Measurements from ENCODE around the gene SZT2. TPM values are rescaled to one million over a fixed set of nuclear protein-coding genes. Genes with fewer than 3 reads are reported as not detected.
"Not testable (repeated sequence)": the region's sequence is repeated elsewhere in the genome, so short reads cannot be mapped to it uniquely, and the experiment has no call there.

The SZT2 gene
- total RNA-seq, 4 donors from 2014 or later = 26.4 to 61.9 (median 36.7) TPM

DNA sequence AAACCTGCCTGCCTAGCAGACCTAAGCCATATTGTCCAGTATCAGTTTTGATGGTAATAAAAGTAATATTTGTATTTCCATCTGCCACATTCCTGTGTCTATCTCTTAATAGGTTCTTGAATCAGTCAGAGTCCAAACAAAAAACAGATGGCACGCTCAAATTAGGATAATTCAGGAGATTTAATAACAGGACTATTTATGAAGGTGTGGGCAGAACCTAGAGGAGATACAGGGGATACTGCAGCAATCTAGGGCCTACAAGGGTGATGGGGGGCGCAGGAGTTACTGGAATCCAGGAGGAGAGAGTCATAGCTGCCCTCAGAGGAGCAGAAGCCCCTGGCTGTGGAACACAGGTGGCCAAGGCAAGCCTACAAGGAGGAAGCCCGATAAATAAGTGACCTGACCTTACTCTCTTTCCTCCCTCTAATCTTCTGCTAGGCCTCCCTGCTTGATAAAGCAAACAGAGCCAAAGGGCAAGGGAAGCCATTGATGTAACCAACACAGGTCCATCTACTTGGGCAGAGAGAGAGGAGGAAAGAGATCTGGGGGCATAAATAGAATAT lies 75.9 kb downstream of the SZT2 start:
- no peak for ATAC-seq (ENCODE audit: low FRiP score)
- TF ChIP-seq, protein P1, sequence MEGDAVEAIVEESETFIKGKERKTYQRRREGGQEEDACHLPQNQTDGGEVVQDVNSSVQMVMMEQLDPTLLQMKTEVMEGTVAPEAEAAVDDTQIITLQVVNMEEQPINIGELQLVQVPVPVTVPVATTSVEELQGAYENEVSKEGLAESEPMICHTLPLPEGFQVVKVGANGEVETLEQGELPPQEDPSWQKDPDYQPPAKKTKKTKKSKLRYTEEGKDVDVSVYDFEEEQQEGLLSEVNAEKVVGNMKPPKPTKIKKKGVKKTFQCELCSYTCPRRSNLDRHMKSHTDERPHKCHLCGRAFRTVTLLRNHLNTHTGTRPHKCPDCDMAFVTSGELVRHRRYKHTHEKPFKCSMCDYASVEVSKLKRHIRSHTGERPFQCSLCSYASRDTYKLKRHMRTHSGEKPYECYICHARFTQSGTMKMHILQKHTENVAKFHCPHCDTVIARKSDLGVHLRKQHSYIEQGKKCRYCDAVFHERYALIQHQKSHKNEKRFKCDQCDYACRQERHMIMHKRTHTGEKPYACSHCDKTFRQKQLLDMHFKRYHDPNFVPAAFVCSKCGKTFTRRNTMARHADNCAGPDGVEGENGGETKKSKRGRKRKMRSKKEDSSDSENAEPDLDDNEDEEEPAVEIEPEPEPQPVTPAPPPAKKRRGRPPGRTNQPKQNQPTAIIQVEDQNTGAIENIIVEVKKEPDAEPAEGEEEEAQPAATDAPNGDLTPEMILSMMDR (IDR thresholded peaks at IDR 0.05) = no peak
- no peak for DNase-seq (ENCODE audit: low spot score)

DNA sequence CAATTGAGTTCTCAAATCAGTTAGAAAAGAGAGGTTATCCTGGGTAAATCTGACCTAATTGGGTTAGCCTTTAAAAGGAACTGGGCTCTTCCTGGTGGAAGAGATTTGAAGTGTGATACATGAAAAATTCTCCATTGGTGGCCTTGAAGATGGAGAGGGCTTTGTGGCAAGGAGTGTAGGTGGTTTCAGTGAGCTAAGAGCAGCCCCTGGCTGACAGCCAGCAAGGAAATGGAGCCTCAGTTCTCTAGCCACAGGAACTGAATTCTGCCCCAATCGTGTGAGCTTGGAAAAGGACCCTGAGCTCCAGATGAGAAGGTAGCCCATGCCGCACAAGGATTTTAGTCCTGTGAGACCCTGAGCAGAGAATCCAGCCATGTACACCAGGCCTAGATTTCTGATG lies 76.7 kb downstream of the SZT2 start:
- TF ChIP-seq, protein P1 (IDR thresholded peaks at IDR 0.05) = no peak
- no peak for ATAC-seq (ENCODE audit: low FRiP score)

DNA sequence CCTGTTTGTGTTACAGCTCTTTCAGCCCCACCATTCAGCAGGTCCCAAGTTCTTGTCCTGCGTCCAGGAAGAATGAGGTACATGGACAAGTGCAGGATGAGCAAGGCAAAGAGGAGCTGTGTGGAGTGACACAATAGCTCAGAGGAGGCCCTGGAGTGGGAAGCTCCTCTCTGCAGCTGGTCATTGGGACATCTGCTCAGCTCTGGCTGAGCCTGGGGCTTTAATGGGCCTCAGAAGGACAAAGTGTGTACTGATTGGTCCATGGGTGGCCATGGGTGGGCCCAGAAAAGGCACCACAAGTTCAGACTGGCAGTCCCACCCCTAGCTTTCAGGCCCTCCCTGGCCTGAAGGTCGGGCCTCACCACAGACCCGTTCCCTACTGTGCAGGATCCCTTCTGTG lies 78.7 kb downstream of the SZT2 start:
- TF ChIP-seq, protein P1 (IDR thresholded peaks at IDR 0.05) = no peak
- DNase-seq (ENCODE audit: low spot score) (no peak), ATAC-seq (ENCODE audit: low FRiP score) (no peak)

More for the DNA sequence above, 76.7 kb downstream of the SZT2 start:
- no peak for DNase-seq (ENCODE audit: low spot score)

DNA sequence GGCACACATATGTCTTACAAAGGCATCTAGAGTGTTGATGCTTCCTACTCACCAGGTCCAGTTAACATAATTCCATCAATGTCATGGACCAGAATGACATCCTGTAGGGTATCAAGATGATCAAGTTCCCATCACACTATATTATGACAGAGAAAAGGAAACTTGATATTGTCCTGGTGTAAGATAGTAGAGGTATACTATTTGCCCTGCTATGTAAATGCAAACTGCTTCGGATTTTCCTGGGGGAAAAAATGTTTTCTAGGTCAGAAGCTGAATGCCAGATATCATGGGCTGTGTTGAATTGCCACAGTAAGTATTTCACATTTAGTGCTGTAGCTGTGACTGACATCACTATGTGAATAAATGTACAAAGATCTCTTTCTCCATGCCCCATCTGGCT lies 80.2 kb downstream of the SZT2 start:
- no peak for ATAC-seq (ENCODE audit: low FRiP score)
- DNase-seq (ENCODE audit: low spot score) = no peak
- TF ChIP-seq, protein P1 (IDR thresholded peaks at IDR 0.05) = no peak

DNA sequence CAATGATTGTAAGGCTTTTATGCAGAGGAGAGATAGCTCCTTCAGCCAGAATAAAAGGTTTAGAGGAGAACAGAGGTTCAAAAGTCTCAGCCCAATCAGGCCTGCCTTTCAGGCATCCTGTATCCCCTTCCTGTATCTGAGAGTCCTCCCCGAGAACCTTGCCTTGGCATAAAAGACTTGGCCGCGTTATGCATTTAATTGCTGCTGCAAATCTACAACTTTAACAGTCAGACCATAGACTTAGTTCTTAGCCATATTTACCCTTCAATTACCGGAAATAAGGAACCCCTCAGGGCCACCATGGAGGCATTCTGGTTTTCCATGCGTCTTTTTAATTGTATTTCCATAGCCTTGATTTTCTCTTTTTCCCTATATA lies 82.4 kb downstream of the SZT2 start:
- peak; percentile 3 for ATAC-seq (ENCODE audit: low FRiP score)
- TF ChIP-seq, protein P1 (IDR thresholded peaks at IDR 0.05) = no peak
- no peak for DNase-seq (ENCODE audit: low spot score)

DNA sequence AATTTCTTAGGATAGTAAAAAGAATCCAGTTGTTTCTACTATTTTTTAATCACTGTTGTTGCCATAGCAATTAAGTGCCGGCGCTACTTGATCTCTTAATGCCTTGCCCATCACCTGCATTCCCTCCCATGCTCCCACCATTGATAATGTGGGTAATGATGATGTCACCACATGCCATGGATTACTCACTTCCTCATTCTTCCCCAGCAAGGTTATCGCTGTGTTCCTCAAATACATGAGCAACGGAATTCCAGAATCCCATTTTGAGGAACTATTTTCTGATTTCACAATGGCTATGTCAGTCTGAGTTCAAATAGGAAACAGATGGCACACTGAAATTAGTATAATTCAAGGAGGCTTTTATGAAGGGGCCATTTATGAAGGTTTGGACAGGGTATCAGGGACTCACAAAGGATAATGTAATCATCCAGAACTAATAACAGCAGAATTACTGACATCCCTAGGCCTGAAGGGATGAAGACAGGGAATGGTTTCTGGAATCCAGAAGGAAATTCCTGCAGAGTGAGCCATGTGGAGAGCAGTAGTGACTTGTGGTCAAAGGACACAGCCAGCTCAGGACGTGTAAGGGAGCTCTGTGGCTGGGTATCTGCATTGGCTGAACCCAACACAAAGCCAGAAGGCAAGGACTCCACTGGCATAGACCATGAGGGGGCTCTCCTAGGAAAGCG lies 82.9 kb downstream of the SZT2 start:
- DNase-seq (ENCODE audit: low spot score) = not testable (repeated sequence)
- ATAC-seq (ENCODE audit: low FRiP score) = peak; percentile 70

DNA sequence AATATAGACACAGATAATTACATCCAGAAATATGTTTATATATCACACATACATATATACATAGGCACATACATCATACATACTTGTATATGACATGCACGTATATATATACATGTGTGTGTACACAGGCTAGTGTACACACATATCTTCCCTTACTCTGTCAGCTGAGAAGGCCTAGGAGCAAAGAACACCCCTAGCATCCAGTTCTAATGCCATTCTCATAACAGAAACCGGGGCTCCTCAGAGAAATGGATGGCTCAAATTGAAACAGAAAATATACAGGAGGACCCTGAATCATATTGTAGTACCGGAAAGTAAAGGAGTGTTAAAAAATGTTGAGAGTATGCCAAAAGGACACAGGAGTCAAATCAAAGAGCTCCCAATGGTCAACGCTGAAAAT lies 83.8 kb downstream of the SZT2 start:
- no peak for DNase-seq (ENCODE audit: low spot score)
- TF ChIP-seq, protein P1 (IDR thresholded peaks at IDR 0.05) = no peak

DNA sequence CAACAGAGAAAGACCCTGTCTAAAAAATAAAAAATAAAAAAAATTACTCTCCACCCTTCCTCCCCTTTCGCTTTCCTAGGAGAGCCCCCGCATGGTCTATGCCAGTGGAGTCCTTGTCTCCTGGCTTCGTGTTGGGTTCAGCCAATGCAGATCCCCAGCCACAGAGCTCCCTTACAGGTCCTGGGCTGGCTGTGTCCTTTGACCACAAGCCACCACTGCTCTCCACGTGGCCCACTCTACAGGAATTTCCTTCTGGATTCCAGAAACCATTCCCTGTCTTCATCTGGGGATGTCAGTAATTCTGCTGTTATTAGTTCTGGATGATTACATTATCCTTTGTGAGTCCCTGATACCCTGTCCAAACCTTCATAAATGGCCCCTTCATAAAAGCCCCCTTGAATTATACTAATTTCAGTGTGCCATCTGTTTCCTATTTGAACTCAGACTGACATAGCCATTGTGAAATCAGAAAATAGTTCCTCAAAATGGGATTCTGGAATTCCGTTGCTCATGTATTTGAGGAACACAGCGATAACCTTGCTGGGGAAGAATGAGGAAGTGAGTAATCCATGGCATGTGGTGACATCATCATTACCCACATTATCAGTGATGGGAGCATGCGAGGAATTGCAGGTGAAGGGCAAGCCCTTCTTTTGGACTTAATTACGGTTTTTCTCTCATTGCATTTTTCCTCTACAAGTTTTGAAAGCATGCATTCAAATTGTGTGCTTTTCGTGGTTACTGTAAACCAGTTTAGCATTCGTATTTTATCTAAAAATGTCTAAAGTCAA lies 86.1 kb downstream of the SZT2 start:
- not testable (repeated sequence) for DNase-seq (ENCODE audit: low spot score); ATAC-seq (ENCODE audit: low FRiP score)

More for the DNA sequence above, 83.8 kb downstream of the SZT2 start:
- no peak for ATAC-seq (ENCODE audit: low FRiP score)
